ENCODE measurements around the gene IGF2R.

DNA sequence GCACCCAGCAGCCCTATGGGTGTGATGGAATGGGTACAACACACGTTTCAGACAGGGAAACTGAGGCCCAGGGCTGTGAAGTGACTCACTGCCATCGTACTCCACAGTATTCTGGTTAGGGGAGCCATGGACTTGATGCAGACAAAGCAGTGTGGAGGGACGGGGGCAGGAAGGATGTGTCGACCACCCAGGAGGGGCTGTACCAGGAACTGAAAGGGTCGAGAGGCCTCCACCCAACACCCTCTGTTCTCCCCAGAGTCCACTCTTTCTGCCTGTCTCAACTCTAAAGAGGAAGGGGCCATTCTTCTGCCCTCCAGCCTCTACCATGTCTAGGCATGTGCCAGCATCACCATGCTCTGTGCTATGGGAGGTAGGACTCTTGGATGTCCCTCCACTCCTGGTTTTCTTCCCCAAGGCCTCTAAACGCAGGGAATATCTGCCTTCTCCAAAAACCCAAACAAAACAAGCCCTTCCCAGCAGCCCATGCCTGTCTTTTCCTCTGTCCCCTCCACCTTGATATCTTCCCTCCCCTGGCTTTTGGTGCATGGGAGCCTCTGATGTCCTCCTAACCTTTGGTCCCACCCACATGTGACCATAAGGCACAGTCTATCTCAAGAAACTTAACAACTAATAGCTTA, 160.1 kb downstream of the IGF2R start:
- TF ChIP-seq, protein P1, sequence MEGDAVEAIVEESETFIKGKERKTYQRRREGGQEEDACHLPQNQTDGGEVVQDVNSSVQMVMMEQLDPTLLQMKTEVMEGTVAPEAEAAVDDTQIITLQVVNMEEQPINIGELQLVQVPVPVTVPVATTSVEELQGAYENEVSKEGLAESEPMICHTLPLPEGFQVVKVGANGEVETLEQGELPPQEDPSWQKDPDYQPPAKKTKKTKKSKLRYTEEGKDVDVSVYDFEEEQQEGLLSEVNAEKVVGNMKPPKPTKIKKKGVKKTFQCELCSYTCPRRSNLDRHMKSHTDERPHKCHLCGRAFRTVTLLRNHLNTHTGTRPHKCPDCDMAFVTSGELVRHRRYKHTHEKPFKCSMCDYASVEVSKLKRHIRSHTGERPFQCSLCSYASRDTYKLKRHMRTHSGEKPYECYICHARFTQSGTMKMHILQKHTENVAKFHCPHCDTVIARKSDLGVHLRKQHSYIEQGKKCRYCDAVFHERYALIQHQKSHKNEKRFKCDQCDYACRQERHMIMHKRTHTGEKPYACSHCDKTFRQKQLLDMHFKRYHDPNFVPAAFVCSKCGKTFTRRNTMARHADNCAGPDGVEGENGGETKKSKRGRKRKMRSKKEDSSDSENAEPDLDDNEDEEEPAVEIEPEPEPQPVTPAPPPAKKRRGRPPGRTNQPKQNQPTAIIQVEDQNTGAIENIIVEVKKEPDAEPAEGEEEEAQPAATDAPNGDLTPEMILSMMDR (IDR thresholded peaks at IDR 0.05), result no peak
- TF ChIP-seq POLR2A (IDR thresholded peaks at IDR 0.05), result no peak
